DND-41 (cell line): ENCODE results near the gene GPATCH2L.

Source experiments
- CTCF ChIP-seq: IDR thresholded peaks from 2 replicates; pipeline ENCODE4 v1.5.1; 2012; ENCODE audit warnings: borderline replicate concordance, low read length, moderate library complexity, mild to moderate bottlenecking; ENCODE audit not compliant: poor library complexity, severe bottlenecking; ENCODE audit errors: extremely low read depth
- EZH2 ChIP-seq: IDR thresholded peaks from 3 replicates; pipeline ENCODE4 v1.6.1; 2012; ENCODE audit warnings: borderline replicate concordance, low read depth, mild to moderate bottlenecking, moderate library complexity, low read length, inconsistent platforms; ENCODE audit not compliant: severe bottlenecking

GRCh38 chr14:76191297-76191696 lies 39.6 kb downstream of the GPATCH2L start:
- TF ChIP-seq EZH2 (no peak), CTCF (no peak)
